ENCODE data around the gene CMTM6.

The CMTM6 gene

GRCh38 chr3:32431481-32431880, 71.2 kb downstream of the CMTM6 start:
- TF ChIP-seq, protein P1, sequence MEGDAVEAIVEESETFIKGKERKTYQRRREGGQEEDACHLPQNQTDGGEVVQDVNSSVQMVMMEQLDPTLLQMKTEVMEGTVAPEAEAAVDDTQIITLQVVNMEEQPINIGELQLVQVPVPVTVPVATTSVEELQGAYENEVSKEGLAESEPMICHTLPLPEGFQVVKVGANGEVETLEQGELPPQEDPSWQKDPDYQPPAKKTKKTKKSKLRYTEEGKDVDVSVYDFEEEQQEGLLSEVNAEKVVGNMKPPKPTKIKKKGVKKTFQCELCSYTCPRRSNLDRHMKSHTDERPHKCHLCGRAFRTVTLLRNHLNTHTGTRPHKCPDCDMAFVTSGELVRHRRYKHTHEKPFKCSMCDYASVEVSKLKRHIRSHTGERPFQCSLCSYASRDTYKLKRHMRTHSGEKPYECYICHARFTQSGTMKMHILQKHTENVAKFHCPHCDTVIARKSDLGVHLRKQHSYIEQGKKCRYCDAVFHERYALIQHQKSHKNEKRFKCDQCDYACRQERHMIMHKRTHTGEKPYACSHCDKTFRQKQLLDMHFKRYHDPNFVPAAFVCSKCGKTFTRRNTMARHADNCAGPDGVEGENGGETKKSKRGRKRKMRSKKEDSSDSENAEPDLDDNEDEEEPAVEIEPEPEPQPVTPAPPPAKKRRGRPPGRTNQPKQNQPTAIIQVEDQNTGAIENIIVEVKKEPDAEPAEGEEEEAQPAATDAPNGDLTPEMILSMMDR (conservative IDR thresholded peaks at IDR 0.05): no peak
- TF ChIP-seq ZFX (IDR thresholded peaks at IDR 0.05): no peak
- no peak overlapping the region for H3K27ac ChIP-seq
